Measurements from ENCODE around the gene TULP1.

DNA sequence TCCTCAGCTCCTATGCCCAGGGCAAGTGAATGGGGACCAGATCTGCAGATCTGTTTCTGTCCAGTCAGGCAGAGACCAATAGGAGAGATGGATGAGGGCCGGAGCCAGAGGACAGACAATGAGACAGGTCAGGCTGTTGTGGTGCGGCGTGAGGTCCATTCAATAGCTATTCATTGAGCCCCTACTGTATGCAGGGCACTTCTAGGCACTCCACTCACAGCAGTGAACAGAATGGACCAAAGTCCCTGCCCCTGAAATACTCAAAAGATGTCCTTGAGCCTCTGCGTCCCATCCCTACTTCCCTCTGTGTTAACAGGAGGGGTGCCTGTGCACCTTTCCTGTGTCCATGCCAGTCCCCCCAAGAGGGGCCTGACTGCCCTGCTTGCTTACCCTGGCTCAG lies 8.5 kb upstream of the TULP1 start:
- TF ChIP-seq, protein P1, sequence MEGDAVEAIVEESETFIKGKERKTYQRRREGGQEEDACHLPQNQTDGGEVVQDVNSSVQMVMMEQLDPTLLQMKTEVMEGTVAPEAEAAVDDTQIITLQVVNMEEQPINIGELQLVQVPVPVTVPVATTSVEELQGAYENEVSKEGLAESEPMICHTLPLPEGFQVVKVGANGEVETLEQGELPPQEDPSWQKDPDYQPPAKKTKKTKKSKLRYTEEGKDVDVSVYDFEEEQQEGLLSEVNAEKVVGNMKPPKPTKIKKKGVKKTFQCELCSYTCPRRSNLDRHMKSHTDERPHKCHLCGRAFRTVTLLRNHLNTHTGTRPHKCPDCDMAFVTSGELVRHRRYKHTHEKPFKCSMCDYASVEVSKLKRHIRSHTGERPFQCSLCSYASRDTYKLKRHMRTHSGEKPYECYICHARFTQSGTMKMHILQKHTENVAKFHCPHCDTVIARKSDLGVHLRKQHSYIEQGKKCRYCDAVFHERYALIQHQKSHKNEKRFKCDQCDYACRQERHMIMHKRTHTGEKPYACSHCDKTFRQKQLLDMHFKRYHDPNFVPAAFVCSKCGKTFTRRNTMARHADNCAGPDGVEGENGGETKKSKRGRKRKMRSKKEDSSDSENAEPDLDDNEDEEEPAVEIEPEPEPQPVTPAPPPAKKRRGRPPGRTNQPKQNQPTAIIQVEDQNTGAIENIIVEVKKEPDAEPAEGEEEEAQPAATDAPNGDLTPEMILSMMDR (IDR thresholded peaks at IDR 0.05 in 4 of 5, conservative IDR thresholded peaks at IDR 0.05 in 1 of 5) = no peak
- TF ChIP-seq POLR2A (IDR thresholded peaks at IDR 0.05) = no peak

All from gastrocnemius medialis (tissue), 4 donors.